Left ventricle myocardium inferior (tissue), 1 donor: ENCODE results near the gene TRAF3. TPM values are rescaled to one million over a fixed set of nuclear protein-coding genes. Genes with fewer than 3 reads are reported as not detected.

Source experiments
- DNase-seq: peaks from one replicate; pipeline ENCODE4 v3.0.0-alpha.2; 2020
- H3K27ac ChIP-seq: fragments of 200-600 bp; replicated peaks from 2 replicates; pipeline ENCODE4 v1.8.0; 2021
- H3K27me3 ChIP-seq: fragments of 200-600 bp; 2 replicates; pipeline ENCODE4 v1.8.0; 2021; ENCODE audit warnings: low read depth
- H3K36me3 ChIP-seq: fragments of 200-600 bp; 2 replicates; pipeline ENCODE4 v1.8.0; 2021
- H3K4me1 ChIP-seq: fragments of 200-600 bp; 2 replicates; pipeline ENCODE4 v1.8.0; 2021
- H3K4me3 ChIP-seq: fragments of 200-600 bp; 2 replicates; pipeline ENCODE4 v1.8.0; 2021; ENCODE audit warnings: mild to moderate bottlenecking, moderate library complexity
- H3K9me3 ChIP-seq: fragments of 200-600 bp; replicated peaks from 2 replicates; pipeline ENCODE4 v1.8.0; 2021
- intact Hi-C: fragments of 100-400 bp; cut with micrococcal nuclease; formaldehyde crosslinking; loops from one replicate; pipeline ENCODE4 v1.11.0; 2022
- total RNA-seq: library from RNA; stranded (reverse); fragmentation: NEBNext Ultra II Directional; extraction: Animal tissue kit (Norgen Biotek cat#: 25700); gene quantifications from one replicate; pipeline ENCODE4 v1.2.1, GENCODE V29; 2021
- TF ChIP-seq, protein P1 (sequence below): fragments of 200-600 bp; IDR thresholded peaks from 2 replicates; pipeline ENCODE4 v1.8.0; 2021; ENCODE audit warnings: antibody characterized with exemption, mild to moderate bottlenecking, borderline replicate concordance
- donor health status: DM: no; HTN: yes; CAD: no; lungs with severe emphysema.

TRAF3 gene
- total RNA-seq, 1 donor from 2014 or later = 11.3 TPM

DNA sequence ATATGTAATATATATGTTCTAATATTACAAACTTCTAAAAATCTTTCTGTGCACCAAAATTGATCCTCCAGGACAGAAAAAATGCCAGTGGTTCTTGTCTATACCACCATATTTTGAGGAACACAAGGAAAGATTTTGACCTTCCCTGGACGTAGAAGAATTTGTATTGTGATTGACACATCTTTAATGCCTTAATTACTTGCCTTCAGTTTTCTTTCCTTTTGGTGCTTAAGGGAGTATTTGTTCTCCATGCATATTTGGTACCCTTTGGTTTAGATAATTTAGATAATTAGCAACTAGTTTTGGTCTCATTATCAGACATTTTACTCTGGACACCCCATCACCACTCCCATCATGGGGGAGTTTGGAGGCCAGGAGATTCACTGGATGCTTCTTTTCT is 27.6 kb downstream of the TRAF3 start:
- Histone ChIP-seq H3K4me3 (no peak overlapping the region), H3K4me1 (no peaks in the 10 kb centered on the region), H3K27me3 (no peaks in the 10 kb centered on the region), H3K9me3 (no peaks in the 10 kb centered on the region), H3K27ac (no peak overlapping the region), H3K36me3 (no peaks in the 10 kb centered on the region)
- intact Hi-C loops = no loop called here
- no peak for DNase-seq
- TF ChIP-seq, protein P1, sequence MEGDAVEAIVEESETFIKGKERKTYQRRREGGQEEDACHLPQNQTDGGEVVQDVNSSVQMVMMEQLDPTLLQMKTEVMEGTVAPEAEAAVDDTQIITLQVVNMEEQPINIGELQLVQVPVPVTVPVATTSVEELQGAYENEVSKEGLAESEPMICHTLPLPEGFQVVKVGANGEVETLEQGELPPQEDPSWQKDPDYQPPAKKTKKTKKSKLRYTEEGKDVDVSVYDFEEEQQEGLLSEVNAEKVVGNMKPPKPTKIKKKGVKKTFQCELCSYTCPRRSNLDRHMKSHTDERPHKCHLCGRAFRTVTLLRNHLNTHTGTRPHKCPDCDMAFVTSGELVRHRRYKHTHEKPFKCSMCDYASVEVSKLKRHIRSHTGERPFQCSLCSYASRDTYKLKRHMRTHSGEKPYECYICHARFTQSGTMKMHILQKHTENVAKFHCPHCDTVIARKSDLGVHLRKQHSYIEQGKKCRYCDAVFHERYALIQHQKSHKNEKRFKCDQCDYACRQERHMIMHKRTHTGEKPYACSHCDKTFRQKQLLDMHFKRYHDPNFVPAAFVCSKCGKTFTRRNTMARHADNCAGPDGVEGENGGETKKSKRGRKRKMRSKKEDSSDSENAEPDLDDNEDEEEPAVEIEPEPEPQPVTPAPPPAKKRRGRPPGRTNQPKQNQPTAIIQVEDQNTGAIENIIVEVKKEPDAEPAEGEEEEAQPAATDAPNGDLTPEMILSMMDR = no peak

DNA sequence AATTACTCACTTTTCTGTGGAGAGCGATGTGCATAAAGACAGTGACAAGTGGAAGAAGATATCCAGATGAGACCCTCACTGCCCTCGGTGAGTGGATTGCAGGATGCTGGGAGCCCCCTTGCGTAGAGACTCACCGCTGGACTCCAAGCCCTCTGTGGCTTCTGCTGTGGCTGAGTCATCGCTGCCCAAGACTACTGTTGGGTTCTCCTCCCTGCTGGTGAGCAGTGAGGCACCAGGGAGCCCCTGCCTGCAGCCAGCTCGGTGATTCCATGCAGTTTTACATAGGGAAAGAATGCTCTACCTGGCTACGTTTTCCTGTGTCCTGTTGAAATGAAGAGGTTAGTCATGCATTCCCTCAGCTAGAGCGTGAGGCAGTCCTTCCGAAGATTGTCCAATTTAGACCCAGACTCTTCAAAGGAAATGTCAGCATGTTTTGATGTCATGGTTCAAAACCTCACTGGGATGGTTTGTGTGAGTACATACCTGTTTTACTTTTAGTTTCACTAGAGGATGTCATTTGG is 28.2 kb downstream of the TRAF3 start:
- H3K36me3 ChIP-seq = no peaks in the 10 kb centered on the region
- H3K27ac ChIP-seq = no peak overlapping the region
- H3K9me3 ChIP-seq = no peaks in the 10 kb centered on the region
- H3K27me3 ChIP-seq = no peaks in the 10 kb centered on the region
- DNase-seq = no peak
- H3K4me3 ChIP-seq = no peak overlapping the region
- intact Hi-C loops = no loop called here
- TF ChIP-seq, protein P1 = no peak
- H3K4me1 ChIP-seq = no peaks in the 10 kb centered on the region

DNA sequence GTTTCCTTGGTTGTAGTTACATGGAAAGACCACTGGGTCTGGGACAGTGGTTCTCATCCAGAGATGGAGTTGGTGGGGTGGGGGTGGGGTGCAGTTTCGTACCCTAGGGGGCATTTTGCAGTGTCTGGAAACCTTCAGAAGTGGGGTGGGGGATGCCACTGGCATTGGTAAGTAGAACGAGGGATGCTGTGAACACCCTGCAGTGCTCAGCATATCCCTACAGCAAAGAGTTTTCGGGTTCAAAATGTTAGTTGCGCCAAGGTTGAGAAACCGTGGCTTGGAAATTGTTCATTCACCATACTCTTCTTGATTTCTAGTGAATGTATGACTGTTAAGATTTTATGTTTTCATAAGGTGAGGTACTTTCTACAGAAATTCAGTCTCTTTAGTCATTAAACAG is 28.7 kb downstream of the TRAF3 start:
- H3K27ac ChIP-seq = no peak overlapping the region

DNA sequence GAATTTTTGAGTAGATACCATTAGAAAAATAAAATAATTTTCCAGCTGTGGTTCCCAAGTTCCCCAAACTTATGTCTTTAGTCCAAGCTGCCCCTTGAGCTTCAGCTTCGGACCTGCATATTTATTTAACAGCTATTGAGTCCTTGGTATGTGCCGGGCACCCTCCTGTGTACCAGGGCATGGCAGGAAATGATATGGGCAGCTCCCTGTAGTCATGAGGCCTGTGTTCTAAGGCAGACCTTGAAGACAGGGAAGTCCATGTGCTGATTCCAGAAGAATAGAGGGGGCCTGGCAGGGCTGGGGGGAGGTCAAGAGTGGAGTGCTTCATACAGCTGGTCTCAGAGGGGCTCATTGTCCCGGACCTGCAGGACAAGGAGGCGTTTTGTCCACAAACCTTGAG is 29.2 kb downstream of the TRAF3 start:
- TF ChIP-seq, protein P1 = no peak
- H3K4me3 ChIP-seq = no peak overlapping the region
- H3K36me3 ChIP-seq = no peaks in the 10 kb centered on the region
- DNase-seq = no peak
- no peaks in the 10 kb centered on the region for H3K4me1 ChIP-seq
- no peaks in the 10 kb centered on the region for H3K9me3 ChIP-seq
- intact Hi-C loops = no loop called here
- H3K27me3 ChIP-seq = no peaks in the 10 kb centered on the region
- H3K27ac ChIP-seq = no peak overlapping the region

More for the DNA sequence above, 28.7 kb downstream of the TRAF3 start:
- intact Hi-C loops = no loop called here
- H3K36me3 ChIP-seq = no peaks in the 10 kb centered on the region
- DNase-seq = no peak
- H3K4me1 ChIP-seq = no peaks in the 10 kb centered on the region
- no peaks in the 10 kb centered on the region for H3K9me3 ChIP-seq
- H3K4me3 ChIP-seq = no peak overlapping the region
- H3K27me3 ChIP-seq = no peaks in the 10 kb centered on the region
- TF ChIP-seq, protein P1 = no peak

DNA sequence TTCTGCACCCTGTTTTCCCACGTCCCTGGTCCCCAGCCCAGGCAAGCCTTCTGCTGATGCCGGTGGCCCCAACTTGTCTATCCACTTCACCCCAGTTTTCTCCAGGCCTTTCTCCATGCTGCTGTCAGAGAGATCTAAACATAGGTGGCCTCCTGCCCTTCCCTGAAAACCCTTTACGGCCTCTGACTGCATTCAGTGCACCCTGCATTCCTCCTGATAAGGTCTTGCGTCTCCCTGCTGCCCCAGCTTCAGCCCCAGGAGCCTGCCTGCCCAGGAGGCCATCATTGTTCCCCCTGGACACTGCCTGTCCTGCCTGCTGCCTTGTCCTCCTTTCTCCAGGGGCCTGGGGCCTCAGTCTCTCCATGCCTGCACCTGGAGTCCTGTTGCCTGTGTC is 29.8 kb downstream of the TRAF3 start:
- DNase-seq = no peak
- TF ChIP-seq, protein P1 = no peak
- intact Hi-C loops = no loop called here
- no peak overlapping the region for H3K4me3 ChIP-seq
- H3K36me3 ChIP-seq = no peaks in the 10 kb centered on the region
- H3K9me3 ChIP-seq = no peaks in the 10 kb centered on the region
- no peaks in the 10 kb centered on the region for H3K4me1 ChIP-seq
- H3K27ac ChIP-seq = no peak overlapping the region
- H3K27me3 ChIP-seq = no peaks in the 10 kb centered on the region
